K562 (cell line): ENCODE results near the gene CAGE1.

Experiments used
- CREM ChIP-seq: IDR thresholded peaks from 2 replicates; pipeline ENCODE4 v1.6.1; 2014; ENCODE audit warnings: antibody characterized with exemption, low read depth
- DACH1 ChIP-seq: fragments of 450-650 bp; IDR thresholded peaks from 2 replicates; pipeline ENCODE4 v1.6.1; 2018; ENCODE audit not compliant: partially characterized antibody
- EZH2 ChIP-seq: IDR thresholded peaks from 2 replicates; pipeline ENCODE4 v1.6.1; 2012; ENCODE audit warnings: low read depth, mild to moderate bottlenecking, inconsistent platforms, low read length, borderline replicate concordance
- IRF2 ChIP-seq: sonication (generic); formaldehyde crosslinking; IDR thresholded peaks from 2 replicates; pipeline ENCODE4 v1.8.1; 2022; ENCODE audit warnings: mild to moderate bottlenecking, missing genetic modification reagents
- POLR2A ChIP-seq: fragments of 450-650 bp; conservative IDR thresholded peaks from 2 replicates; pipeline ENCODE4 v1.6.1; 2016
- SRSF1 ChIP-seq: fragments of 200-400 bp; formaldehyde crosslinking; IDR thresholded peaks from 2 replicates; pipeline ENCODE4 v1.6.1; 2017; ENCODE audit warnings: mild to moderate bottlenecking, low read depth, low read length, moderate library complexity
- TAF9B ChIP-seq: fragments of 450-650 bp; IDR thresholded peaks from 2 replicates; pipeline ENCODE4 v1.6.1; 2018; ENCODE audit warnings: mild to moderate bottlenecking; ENCODE audit not compliant: partially characterized antibody
- ZNF347 ChIP-seq: fragments of 450-650 bp; formaldehyde crosslinking; IDR thresholded peaks from 2 replicates; pipeline ENCODE4 v1.4.0; 2020; ENCODE audit warnings: low read depth, mild to moderate bottlenecking, moderate library complexity
- ZNF699 ChIP-seq: fragments of 250-450 bp; sonication (Bioruptor Pico); IDR thresholded peaks from 2 replicates; pipeline ENCODE4 v1.8.0; 2021; ENCODE audit warnings: mild to moderate bottlenecking, moderate library complexity; ENCODE audit not compliant: insufficient replicate concordance
- TF ChIP-seq, protein P1 (sequence below), 3 experiments: IDR thresholded peaks in 2 of 3; conservative IDR thresholded peaks in 1 of 3; 2 replicates each; pipeline ENCODE4 v1.5.1; 2011 to 2012; ENCODE audit warnings: low read length in 3 of 3, mild to moderate bottlenecking in 3 of 3, control low read depth in 2 of 3, improper control_type of control experiment in 1 of 3, inconsistent platforms in 1 of 3, low read depth in 1 of 3, mixed read lengths in 1 of 3, moderate library complexity in 1 of 3; ENCODE audit not compliant: insufficient read depth in 2 of 3
- TF ChIP-seq, protein P2 (sequence below): fragments of 250-450 bp; sonication (Bioruptor Pico); IDR thresholded peaks from 2 replicates; pipeline ENCODE4 v1.5.0; 2020; ENCODE audit warnings: mild to moderate bottlenecking, borderline replicate concordance

DNA sequence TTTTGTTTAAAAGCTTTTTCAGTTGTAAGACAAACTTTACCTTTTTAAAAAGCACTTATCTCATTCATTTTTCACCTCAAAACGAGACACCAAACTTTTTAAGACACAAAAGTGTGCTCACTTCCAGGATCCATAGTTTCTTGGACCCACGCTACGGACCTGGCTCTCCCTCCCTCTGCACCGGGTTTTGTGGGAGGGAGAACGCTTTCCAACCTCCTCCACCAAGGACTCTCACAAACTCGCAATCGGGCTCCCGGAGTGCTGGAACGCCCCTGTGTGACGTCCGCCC is 436 bp downstream of the CAGE1 start:
- TF ChIP-seq, protein P1, sequence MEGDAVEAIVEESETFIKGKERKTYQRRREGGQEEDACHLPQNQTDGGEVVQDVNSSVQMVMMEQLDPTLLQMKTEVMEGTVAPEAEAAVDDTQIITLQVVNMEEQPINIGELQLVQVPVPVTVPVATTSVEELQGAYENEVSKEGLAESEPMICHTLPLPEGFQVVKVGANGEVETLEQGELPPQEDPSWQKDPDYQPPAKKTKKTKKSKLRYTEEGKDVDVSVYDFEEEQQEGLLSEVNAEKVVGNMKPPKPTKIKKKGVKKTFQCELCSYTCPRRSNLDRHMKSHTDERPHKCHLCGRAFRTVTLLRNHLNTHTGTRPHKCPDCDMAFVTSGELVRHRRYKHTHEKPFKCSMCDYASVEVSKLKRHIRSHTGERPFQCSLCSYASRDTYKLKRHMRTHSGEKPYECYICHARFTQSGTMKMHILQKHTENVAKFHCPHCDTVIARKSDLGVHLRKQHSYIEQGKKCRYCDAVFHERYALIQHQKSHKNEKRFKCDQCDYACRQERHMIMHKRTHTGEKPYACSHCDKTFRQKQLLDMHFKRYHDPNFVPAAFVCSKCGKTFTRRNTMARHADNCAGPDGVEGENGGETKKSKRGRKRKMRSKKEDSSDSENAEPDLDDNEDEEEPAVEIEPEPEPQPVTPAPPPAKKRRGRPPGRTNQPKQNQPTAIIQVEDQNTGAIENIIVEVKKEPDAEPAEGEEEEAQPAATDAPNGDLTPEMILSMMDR (IDR thresholded peaks at IDR 0.05 in 2 of 3, conservative IDR thresholded peaks at IDR 0.05 in 1 of 3; ENCODE audit: insufficient read depth in 2 of 3, low read depth in 1 of 3, low read length in 3 of 3), result no peak
- TF ChIP-seq TAF9B (no peak), CREM (peak; percentile 67), POLR2A (no peak), EZH2 (no peak), DACH1 (no peak), ZNF699 (no peak), ZNF347 (CRISPR knock-in tag) (no peak), IRF2 (CRISPR knock-in tag) (no peak), SRSF1 (no peak)
- TF ChIP-seq, protein P2, sequence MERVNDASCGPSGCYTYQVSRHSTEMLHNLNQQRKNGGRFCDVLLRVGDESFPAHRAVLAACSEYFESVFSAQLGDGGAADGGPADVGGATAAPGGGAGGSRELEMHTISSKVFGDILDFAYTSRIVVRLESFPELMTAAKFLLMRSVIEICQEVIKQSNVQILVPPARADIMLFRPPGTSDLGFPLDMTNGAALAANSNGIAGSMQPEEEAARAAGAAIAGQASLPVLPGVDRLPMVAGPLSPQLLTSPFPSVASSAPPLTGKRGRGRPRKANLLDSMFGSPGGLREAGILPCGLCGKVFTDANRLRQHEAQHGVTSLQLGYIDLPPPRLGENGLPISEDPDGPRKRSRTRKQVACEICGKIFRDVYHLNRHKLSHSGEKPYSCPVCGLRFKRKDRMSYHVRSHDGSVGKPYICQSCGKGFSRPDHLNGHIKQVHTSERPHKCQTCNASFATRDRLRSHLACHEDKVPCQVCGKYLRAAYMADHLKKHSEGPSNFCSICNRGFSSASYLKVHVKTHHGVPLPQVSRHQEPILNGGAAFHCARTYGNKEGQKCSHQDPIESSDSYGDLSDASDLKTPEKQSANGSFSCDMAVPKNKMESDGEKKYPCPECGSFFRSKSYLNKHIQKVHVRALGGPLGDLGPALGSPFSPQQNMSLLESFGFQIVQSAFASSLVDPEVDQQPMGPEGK (CRISPR knock-in tag), result no peak
